HG03135 (cell line): ENCODE measurements around the gene PTCRA.
A peak's percentile ranks its signal among the peaks of the same experiment; 100 is the strongest.
"Not testable (repeated sequence)": the region's sequence is repeated elsewhere in the genome, so short reads cannot be mapped to it uniquely, and the experiment has no call there.

Experiments
- ATAC-seq: cut with Tn5 transposase; IDR thresholded peaks from one replicate; pipeline ENCODE4 v1.9.1; 2021; ENCODE audit warnings: mild to moderate bottlenecking, moderate library complexity; ENCODE audit not compliant: unreplicated experiment

Gene PTCRA

GRCh38 chr6:42902429-42903263, 13.2 kb upstream of the PTCRA start:
- not testable (repeated sequence) for ATAC-seq

- no peak for ATAC-seq
Observed at GRCh38 chr6:42904467-42904866, 11.4 kb upstream of the PTCRA start.

- ATAC-seq, result no peak
Observed at GRCh38 chr6:42907336-42907735, 8.5 kb upstream of the PTCRA start.

DNA sequence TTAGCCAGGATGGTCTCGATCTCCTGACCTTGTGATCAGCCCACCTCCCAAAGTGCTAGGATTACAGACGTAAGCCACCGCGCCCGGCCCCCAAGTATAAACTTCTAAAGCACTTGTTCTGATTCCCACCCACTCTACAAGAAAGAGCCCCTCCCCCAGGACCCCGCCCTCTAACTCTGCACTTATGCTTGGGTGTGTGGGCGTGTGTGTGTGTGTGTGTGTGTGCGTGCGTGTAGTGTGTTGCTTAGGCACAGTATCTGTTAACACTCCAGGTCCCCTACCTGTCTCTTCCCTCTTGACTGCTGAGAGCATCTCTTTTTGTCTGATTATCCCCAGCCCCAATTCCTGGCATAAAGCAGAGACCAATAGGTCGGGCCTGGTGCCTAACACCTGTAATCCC, 6.0 kb upstream of the PTCRA start:
- no peak for ATAC-seq

DNA sequence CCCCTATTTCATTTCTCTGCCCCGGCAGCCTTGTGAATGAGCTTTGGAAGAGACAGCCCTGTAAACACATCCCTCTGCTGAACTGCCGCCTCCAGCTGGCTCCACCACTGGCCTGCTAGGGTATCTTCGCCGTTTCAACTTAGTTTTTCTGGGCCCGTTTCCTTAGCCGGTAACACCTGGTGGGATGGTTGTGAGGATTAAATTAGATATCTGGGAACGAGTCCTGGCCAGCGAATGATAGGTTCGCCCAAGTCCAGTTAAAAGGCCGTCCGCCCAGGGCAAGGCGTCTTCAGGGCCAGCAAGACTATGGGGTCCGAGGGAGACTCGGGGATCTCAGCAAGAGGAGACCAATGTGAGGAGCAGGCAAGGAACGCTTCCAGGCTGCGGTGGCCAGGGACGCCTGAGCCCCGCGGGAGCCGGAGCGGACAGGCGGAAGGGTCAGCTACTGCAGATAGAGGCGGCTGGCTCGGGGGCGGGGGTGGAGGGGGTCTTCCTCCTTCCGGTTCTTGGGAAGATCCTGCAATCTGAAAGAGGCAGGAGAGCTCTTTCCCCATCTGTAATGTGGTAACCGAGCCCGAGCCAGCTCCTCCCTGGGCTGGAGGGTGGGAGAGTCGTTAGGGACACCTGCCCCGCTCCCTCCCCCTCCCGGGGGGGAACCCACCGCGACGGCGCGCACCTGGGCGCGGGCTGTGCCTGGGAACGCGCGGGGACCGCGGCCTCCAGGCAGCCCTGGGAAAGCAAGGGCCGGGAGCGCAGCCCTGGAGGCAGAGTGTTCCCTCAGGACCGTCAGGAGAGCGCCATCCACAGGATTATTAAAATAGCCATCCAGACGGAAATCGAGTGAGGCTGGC, 4.5 kb upstream of the PTCRA start:
- no peak for ATAC-seq

DNA sequence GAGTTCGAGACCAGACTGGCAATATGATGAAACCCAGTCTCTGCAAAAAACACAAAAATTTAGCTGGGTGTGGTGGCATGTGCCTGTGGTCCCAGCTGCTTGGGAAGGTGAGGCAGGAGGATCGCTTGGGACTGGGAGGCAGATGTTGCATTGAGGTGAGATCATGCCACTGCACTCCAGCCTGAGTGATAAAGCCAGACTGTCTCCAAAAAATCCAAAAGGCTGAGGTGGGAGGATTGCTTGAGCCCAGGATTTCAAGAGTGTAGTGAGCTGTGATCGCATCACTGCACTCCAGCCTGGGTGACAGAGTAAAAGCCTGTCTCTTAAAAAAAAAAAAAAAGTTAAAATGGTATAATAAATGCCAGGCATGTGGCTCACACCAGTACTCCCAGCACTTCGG, 1.3 kb upstream of the PTCRA start:
- ATAC-seq, result no peak

DNA sequence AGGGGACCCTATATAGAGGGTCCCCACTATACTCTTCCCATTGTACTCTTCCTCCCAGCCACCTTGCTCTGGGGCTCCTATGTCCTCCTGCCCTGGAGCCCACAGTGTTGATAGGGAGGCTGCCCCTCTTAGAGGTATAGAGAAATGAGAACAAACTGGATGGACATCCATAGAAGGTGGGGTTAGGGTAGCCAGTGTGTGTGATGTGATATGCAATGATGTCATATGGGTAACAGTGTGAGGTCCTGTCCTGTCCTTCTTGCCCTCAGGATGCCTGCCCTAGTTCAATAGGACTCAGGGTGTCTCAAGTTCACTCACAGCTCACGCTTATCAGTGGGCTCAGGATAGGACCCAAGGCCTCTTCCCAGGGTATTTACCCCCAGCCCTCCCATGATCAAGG, 435 bp downstream of the PTCRA start:
- no peak for ATAC-seq

DNA sequence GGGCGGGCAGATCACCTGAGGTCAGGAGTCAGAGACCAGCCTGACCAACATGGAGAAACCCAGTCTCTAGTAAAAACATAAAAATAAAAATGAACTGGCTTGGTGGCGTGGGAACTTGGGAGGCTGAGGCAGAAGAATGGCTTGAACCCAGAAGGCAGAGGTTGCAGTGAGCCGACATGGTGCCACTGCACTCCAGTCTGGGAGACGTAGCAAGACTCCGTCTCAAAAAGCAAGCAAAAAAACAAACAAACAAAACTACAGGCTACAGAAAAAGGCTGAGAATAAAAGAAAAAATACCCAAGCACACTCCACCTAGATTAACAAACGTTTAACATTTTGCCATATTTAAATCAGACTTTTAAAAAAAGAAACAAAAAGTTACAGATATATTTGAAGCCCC, 5.9 kb downstream of the PTCRA start:
- no peak for ATAC-seq

GRCh38 chr6:42923666-42924065, 7.8 kb downstream of the PTCRA start:
- no peak for ATAC-seq

DNA sequence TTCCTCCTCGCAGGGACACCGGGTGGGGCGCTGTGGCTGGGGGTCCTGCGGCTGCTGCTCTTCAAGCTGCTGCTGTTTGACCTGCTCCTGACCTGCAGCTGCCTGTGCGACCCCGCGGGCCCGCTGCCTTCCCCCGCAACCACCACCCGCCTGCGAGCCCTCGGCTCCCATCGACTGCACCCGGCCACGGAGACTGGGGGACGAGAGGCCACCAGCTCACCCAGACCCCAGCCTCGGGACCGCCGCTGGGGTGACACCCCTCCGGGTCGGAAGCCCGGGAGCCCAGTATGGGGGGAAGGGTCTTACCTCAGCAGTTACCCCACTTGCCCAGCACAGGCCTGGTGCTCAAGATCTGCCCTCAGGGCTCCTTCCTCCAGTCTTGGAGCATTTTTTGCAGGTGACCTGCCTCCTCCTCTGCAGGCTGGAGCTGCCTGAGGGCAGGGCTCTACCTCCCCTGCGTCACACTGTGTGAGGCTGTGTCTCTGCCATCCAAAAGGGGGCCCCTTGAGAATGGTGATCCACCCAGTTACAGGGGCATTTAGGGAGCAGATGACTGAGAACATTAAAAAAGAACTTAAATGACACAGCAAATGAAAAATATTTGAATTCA, 9.5 kb downstream of the PTCRA start:
- no peak for ATAC-seq

GRCh38 chr6:42928986-42929820, 13.3 kb downstream of the PTCRA start, which contains the start of gene CNPY3:
TSS of gene CNPY3 (plus strand) at chr6:42929480. CDS start at chr6:42929571, 91 bp downstream.
- ATAC-seq, result peak; percentile 68

DNA sequence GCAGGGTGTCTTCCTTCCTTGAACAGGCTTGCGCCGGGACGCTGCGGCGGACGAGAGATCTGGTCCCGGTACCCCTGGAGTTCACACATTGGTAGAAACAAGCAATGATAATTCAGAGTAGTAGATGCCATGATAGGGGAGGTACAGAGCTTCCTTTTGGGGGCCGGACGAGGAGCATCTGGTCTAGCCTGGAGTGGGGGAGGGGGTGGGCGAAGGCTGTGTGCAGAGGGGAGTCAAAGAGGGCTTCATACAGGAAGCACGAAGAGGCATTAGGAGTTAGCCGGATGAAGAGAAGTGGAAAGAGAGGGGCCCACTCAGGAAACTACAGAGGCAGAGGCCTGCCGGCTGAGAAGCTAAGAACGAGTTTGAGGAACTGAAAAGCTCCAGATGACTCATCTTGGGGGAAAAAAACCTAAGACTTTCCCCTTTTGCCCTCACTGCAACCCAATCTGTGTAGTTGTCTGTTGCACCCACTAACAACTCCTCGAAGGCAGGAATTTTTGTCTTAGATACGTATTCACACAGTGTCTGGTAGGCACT, 14.0 kb downstream of the PTCRA start:
- ATAC-seq, result peak; percentile 54

GRCh38 chr6:42932412-42932811, 16.6 kb downstream of the PTCRA start:
- ATAC-seq, result no peak

DNA sequence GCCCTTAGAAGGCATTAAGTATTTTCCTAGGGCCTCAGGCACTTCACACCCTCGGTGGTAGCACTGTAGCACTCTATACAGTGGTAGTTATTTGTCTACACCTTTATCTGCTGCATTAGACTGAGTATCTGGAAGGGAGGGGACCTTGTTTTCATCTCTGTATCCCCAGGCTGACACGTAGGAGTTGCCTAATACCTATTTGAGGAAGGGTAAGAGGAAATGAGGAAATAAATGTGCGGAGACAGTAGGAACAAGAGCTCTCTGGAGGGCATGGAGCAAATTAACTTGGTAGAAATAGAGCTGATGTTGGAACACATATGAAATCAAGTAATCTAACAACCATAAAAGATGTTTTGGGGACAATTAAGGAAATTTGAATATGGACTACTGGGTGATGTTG, 17.4 kb downstream of the PTCRA start:
- no peak for ATAC-seq

- no peak for ATAC-seq
Observed at GRCh38 chr6:42935322-42935721, 19.5 kb downstream of the PTCRA start.

DNA sequence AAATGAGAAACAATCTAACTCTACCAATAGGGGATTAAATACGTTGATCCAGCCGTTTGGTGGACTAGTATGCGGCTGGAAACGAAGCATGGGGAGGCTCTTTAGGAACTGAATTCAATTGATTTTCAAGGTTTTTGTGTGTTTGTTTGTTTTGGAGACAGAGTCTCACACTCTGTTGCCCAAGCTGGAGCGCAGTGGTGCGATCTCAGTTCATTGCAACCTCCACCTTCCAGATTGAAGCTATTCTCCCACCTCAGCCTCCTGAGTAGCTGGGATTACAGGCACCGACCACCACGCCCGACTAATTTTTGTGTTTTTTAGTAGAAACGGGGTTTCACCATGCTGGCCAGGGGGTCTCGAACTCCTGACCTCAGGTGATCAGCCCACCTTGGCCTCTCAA, 20.5 kb downstream of the PTCRA start:
- ATAC-seq, result no peak

DNA sequence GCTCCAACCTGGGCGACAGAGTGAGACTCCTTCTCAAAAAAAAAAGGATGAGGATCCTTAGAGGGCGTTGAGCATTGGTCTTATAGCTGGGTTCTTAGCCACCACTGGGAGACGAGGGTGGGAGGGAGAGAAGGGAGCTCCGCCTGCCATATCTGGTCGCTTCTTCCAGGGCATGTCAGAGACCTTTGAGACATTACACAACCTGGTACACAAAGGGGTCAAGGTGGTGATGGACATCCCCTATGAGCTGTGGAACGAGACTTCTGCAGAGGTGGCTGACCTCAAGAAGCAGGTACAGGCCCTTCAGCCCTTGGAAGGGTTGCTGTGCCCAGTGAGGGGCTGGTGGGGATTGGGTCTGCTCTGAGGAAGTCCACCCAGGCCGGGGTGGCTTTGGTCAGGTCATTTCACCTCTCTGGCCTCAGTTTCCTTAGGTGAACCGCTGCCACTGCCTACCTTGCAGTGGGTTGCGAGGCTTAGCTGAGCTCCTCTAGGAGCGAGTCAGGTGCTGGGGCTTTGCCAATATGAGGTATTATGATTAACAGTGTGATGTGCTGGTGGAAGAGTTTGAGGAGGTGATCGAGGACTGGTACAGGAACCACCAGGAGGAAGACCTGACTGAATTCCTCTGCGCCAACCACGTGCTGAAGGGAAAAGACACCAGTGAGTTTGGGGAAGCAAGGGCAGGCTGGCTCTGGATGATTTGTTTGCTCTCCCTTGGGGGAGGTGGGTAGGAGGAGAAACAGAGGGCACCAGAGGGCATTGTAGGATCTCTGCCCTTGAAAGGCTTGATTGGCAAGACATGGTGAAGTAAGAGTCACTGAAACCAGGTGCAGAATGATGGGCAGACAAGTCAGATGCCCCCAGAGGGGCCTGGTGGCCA, 21.9 kb downstream of the PTCRA start:
- no peak for ATAC-seq

GRCh38 chr6:42938428-42938796, 22.6 kb downstream of the PTCRA start:
- no peak for ATAC-seq

DNA sequence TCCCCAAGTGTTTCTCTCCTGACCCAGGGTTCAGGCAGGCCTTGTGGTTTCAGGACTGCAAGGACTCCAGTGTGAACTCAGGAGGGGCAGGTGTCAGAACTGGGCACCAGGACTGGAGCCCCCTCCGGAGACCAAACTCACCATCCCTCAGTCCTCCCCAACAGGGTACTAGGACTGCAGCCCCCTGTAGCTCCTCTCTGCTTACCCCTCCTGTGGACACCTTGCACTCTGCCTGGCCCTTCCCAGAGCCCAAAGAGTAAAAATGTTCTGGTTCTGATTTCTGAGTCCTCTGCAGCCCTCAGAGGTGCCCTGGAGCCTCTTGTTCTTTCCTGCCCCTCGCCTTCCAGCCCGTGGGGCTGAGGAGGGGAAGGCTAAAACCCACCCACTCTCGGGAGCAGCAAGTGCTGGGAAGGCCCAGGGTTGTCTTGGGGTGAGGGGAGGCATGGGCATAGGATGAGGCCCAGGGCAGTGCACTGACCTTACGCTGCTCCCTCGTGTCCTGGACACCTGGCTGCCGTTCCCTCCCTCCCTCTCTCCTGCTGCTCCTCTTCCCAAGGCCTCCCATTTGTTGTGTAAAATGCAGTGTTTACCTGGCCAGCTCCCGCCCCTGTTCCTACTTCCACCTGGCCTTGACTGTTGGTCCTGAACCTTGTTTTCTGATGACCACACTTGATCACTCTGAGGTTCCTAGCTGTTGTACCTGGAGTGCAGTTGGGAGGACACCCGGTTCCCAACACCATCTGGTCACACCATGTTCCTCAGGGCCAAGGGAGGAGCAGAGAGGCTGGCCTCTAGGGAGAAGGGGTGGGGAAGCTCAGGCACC, 23.3 kb downstream of the PTCRA start:
- ATAC-seq, result no peak
